Ishikawa (cell line): Measurements from ENCODE around the gene MAP3K1.

Experiments
- CEBPB ChIP-seq: IDR thresholded peaks from 2 replicates; pipeline ENCODE4 v1.6.1; 2012
- CREB1 ChIP-seq: IDR thresholded peaks from 2 replicates; pipeline ENCODE4 v1.6.1; 2012; ENCODE audit warnings: low read depth
- EGR1 ChIP-seq: IDR thresholded peaks from 2 replicates; pipeline ENCODE4 v1.6.1; 2012
- EP300 ChIP-seq: IDR thresholded peaks from 2 replicates; pipeline ENCODE4 v1.6.1; 2012; ENCODE audit warnings: borderline replicate concordance
- FOXM1 ChIP-seq: IDR thresholded peaks from 2 replicates; pipeline ENCODE4 v1.6.1; 2012; ENCODE audit warnings: low read depth, borderline replicate concordance
- NFIC ChIP-seq: IDR thresholded peaks from 2 replicates; pipeline ENCODE4 v1.6.1; 2012
- RAD21 ChIP-seq: IDR thresholded peaks from 2 replicates; pipeline ENCODE4 v1.6.1; 2012; ENCODE audit warnings: low read depth
- TAF1 ChIP-seq: IDR thresholded peaks from 2 replicates; pipeline ENCODE4 v1.6.1; 2012; ENCODE audit warnings: low read depth, mild to moderate bottlenecking
- TCF12 ChIP-seq: IDR thresholded peaks from 2 replicates; pipeline ENCODE4 v1.6.1; 2012; ENCODE audit warnings: low read depth
- TEAD4 ChIP-seq: IDR thresholded peaks from 2 replicates; pipeline ENCODE4 v1.6.1; 2012
- YY1 ChIP-seq: IDR thresholded peaks from 2 replicates; pipeline ENCODE4 v1.6.1; 2012; ENCODE audit warnings: low read depth
- ZBTB7A ChIP-seq: IDR thresholded peaks from 2 replicates; pipeline ENCODE4 v1.6.1; 2012; ENCODE audit warnings: low read depth
- TF ChIP-seq, protein P1 (sequence below): IDR thresholded peaks from 2 replicates; pipeline ENCODE4 v1.6.1; 2012
- TF ChIP-seq, protein P2 (sequence below): IDR thresholded peaks from 2 replicates; pipeline ENCODE4 v1.6.1; 2012
- TF ChIP-seq, protein P3 (sequence below): IDR thresholded peaks from 2 replicates; pipeline ENCODE4 v1.6.1; 2012; ENCODE audit warnings: low read depth, mild to moderate bottlenecking

Gene MAP3K1

DNA sequence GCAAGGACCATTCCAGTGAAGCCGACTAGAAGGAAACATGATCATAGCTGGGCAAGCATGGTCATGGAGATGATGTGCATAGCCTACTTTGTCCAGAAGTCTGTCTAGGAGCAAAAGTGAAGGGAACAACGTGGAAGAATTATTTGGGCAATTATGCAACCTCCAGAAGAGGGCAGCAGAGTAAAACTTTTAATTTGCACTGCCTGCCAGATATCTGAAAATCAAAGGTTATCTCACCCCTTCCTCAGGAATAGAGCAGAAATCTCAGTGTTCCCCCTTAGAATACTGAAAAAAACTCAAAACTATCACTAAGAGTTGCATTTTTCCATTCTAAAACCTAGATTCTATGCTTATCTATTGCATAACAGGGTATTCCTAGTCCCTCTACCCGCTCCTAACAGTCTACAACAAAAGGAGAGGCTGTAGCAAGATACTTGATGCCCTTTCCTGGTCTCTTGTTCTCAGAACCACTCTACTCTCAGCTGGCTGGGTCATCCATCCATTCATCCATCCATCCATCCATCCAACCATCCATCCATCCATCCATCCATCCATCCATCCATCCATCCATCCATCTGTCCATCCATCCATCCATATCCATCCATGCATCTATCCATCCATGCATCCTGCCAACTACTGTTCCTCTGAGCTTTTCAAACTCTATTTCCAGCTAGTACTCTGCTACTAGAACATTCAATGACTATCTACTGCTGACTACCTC lies 85.7 kb downstream of the MAP3K1 start:
- no peak for TF ChIP-seq ZBTB7A
- TF ChIP-seq RAD21: peak; percentile 89

DNA sequence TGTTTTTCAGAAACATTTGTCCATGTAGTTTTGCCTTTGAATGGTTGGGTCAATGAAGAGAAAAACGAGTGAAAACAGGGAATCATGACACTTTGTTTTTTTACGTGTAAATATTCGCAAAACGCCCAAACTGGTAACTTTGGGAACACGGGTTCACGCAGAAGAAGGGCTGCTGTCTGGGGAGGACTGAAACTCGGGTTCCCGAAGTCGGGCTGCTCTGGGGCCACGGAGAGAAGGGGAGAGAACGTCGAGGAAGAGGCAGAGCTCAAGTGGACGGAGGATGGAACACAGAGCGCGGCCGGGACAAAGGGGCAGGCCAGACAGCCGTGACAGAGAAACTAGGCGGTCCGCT lies 93.6 kb downstream of the MAP3K1 start:
- TF ChIP-seq, protein P1, sequence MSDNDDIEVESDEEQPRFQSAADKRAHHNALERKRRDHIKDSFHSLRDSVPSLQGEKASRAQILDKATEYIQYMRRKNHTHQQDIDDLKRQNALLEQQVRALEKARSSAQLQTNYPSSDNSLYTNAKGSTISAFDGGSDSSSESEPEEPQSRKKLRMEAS: no peak
- TF ChIP-seq RAD21 (no peak), NFIC (no peak), EGR1 (no peak), TAF1 (0 out of 2 replicates have a peak, but pooled peaks have one; percentile 11)
- TF ChIP-seq, protein P2, sequence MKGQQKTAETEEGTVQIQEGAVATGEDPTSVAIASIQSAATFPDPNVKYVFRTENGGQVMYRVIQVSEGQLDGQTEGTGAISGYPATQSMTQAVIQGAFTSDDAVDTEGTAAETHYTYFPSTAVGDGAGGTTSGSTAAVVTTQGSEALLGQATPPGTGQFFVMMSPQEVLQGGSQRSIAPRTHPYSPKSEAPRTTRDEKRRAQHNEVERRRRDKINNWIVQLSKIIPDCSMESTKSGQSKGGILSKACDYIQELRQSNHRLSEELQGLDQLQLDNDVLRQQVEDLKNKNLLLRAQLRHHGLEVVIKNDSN: no peak

DNA sequence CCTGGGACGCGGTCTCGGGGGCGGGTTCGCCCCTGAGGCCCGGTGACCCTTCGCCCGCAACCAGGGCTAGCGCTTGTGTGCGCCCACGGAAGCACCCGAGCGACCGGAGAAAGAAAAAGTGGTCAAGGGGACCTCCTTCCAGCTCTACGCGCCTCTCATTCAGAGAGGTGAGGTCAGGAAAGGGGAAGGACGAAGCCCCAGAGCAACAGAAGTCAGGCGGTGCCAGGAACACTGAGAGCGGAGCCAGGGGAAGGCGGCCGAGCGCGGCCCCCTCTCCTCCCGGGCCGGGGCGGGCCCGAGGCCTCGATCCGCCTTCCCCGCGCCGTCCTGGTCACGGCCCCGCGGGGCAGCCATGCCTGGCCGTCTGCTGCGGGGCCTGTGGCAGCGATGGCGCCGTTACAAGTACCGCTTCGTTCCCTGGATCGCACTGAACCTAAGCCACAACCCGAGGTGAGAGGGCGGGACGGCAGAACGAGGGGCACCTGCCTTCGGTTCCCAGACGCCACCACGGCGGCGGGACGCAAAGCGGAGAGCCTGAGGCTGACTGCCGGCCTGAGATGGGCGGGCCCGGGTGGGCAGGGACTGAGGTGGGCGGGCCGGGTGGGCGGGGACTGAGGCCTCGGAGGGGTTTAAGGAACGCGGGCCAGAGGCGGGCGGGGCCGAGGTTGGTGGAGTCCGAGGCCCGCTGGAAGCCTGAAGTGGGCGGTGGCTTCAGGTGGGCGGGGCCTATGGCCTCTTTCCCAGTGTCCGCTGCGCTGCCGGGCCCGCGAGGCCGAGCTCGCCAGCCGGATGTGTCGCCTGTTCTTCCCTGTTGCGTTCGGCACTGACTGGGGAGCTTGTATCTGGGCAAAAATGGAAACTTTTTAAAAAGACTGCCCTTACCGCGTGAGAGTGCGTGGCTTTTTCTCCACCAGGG lies 94.2 kb downstream of the MAP3K1 start, which contains the start of gene SETD9:
SETD9 (plus strand) TSS at position 303 of the 916 bp plus-strand sequence; CDS start at position 353, 50 bp downstream.
- TF ChIP-seq RAD21 (no peak), EGR1 (no peak), EP300 (no peak), CEBPB (no peak), YY1 (peak; percentile 63; the same call in 1 of the 2 replicates), NFIC (0 out of 2 replicates have a peak, but pooled peaks have one; percentile 9), TCF12 (no peak), ZBTB7A (no peak), TEAD4 (no peak), CREB1 (no peak), TAF1 (peak; percentile 90), FOXM1 (no peak)
- TF ChIP-seq, protein P3, sequence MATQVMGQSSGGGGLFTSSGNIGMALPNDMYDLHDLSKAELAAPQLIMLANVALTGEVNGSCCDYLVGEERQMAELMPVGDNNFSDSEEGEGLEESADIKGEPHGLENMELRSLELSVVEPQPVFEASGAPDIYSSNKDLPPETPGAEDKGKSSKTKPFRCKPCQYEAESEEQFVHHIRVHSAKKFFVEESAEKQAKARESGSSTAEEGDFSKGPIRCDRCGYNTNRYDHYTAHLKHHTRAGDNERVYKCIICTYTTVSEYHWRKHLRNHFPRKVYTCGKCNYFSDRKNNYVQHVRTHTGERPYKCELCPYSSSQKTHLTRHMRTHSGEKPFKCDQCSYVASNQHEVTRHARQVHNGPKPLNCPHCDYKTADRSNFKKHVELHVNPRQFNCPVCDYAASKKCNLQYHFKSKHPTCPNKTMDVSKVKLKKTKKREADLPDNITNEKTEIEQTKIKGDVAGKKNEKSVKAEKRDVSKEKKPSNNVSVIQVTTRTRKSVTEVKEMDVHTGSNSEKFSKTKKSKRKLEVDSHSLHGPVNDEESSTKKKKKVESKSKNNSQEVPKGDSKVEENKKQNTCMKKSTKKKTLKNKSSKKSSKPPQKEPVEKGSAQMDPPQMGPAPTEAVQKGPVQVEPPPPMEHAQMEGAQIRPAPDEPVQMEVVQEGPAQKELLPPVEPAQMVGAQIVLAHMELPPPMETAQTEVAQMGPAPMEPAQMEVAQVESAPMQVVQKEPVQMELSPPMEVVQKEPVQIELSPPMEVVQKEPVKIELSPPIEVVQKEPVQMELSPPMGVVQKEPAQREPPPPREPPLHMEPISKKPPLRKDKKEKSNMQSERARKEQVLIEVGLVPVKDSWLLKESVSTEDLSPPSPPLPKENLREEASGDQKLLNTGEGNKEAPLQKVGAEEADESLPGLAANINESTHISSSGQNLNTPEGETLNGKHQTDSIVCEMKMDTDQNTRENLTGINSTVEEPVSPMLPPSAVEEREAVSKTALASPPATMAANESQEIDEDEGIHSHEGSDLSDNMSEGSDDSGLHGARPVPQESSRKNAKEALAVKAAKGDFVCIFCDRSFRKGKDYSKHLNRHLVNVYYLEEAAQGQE: no peak
- TF ChIP-seq, protein P1: peak; percentile 78
- TF ChIP-seq, protein P2: no peak

DNA sequence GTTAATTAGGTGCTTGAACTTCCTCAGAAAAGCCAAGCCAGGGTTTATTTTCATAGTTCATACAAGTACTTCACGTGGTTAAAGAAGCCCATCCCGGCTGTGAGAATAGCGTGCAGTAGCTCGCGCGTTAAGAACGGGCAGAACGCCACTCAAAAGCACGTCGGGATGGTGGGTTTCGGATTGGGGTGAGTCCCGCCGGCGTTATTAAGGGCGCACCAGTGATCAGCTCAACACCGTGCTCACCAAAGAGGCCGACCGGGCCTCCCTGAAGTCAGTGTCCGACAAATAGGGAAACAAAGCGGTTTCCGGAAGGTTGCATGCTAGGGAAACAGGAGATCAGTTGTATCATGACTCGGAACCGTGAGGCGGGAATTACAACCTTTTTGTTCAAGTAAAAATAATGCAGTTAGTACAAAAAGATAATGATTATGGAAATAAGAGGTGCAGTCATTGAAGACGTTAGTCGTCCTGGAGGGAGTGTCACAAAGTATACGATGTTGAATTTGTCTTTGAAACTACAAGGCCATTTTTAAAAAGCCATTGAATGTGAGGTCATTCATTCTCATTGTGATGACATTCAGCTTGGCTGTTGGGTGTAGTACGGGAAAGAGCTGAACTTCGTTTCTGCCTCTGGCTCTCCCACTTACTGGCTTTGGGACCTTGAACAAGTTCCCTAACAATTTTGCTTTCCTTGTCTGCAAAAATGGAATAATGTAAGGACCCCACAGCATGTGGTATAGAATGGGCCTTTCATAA lies 95.0 kb downstream of the MAP3K1 start:
- TF ChIP-seq, protein P1: peak; percentile 63; the same call in 1 of the 2 replicates
- TF ChIP-seq, protein P2: no peak
- no peak for TF ChIP-seq TEAD4

DNA sequence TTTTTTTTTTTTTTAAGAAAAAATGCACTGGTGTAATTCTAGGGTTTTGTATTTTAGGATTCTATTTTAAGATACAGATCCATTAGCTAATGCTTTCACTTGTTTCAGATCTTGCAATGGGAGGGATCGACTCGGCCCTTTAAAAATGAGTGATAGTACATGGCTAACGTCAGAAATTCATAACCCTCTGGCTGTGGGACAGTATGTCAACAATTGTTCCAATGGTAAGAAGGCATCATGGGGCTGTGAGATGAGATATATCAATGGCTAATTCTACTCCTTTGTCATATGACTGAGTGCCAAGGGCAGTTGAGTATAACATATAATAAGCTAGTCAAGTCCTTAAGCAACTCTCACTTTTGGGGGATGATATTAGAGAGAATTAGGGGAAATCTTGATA lies 98.4 kb downstream of the MAP3K1 start:
- TF ChIP-seq TAF1: no peak
- TF ChIP-seq, protein P2: no peak

DNA sequence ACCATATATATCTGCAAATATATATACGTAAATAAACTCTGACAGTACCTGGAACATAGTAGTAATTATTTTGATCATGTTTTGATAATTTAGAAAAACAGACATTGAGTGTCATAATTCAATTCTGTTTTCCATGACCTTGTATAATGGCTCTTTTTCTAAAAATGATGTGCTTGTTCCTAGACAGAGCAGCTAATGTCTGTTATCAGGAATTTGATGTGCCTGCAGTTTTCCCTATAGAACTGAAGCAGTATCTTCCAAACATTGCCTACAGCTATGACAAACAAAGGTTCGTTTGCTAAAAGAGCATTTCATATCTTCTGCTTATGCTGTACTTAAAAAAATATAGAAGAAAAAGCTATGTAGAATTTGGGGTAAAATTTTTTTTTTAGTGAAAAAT lies 99.3 kb downstream of the MAP3K1 start:
- TF ChIP-seq YY1 (no peak), EGR1 (no peak), TCF12 (no peak), CEBPB (no peak), EP300 (no peak), NFIC (no peak), TEAD4 (no peak), FOXM1 (no peak), TAF1 (no peak), CREB1 (no peak), ZBTB7A (no peak), RAD21 (no peak)
- TF ChIP-seq, protein P2: no peak
- TF ChIP-seq, protein P1: no peak
